NCI-H69 (cell line): ENCODE results near the gene TRAF3.

Experiments
- DNase-seq: peaks from one replicate; lab custom pipeline; 2025; lab: John Stamatoyannopoulos, UW

TRAF3 gene

GRCh38 chr14:102776761-102777710 is at the start of gene TRAF3:
TSS of gene TRAF3 (plus strand) at chr14:102777449. CDS start at chr14:102870202, 92,753 bp downstream.
- DNase-seq = peak; percentile 87

GRCh38 chr14:102728501-102728900 is 48.7 kb upstream of the TRAF3 start:
- DNase-seq = no peak

GRCh38 chr14:102729268-102729667 is 48.0 kb upstream of the TRAF3 start:
- DNase-seq = no peak

GRCh38 chr14:102729825-102730224 is 47.4 kb upstream of the TRAF3 start:
- no peak for DNase-seq

- DNase-seq = no peak
Measured at GRCh38 chr14:102731101-102731870, 46.0 kb upstream of the TRAF3 start.

- DNase-seq = no peak
Measured at GRCh38 chr14:102731871-102732800, 45.1 kb upstream of the TRAF3 start.

GRCh38 chr14:102732924-102733323 is 44.3 kb upstream of the TRAF3 start:
- no peak for DNase-seq

- no peak for DNase-seq
Measured at GRCh38 chr14:102733326-102733725, 43.9 kb upstream of the TRAF3 start.

- no peak for DNase-seq
Measured at GRCh38 chr14:102734436-102734835, 42.8 kb upstream of the TRAF3 start.

- no peak for DNase-seq
Measured at GRCh38 chr14:102736956-102737355, 40.3 kb upstream of the TRAF3 start.

- DNase-seq = no peak
Measured at GRCh38 chr14:102737402-102738372, 39.6 kb upstream of the TRAF3 start.

GRCh38 chr14:102738373-102739189 is 38.7 kb upstream of the TRAF3 start:
- DNase-seq = no peak

GRCh38 chr14:102739190-102739469 is 38.1 kb upstream of the TRAF3 start:
- no peak for DNase-seq

- no peak for DNase-seq
Measured at GRCh38 chr14:102746634-102747438, 30.4 kb upstream of the TRAF3 start.

GRCh38 chr14:102748806-102749205 is 28.4 kb upstream of the TRAF3 start:
- DNase-seq = no peak

- DNase-seq = peak; percentile 95
Measured at GRCh38 chr14:102749393-102750305, 27.6 kb upstream of the TRAF3 start.

- no peak for DNase-seq
Measured at GRCh38 chr14:102750376-102750775, 26.9 kb upstream of the TRAF3 start.

- DNase-seq = peak; percentile 57
Measured at GRCh38 chr14:102751088-102751487, 26.2 kb upstream of the TRAF3 start.
